ENCODE results near the gene ASB18.

DNA sequence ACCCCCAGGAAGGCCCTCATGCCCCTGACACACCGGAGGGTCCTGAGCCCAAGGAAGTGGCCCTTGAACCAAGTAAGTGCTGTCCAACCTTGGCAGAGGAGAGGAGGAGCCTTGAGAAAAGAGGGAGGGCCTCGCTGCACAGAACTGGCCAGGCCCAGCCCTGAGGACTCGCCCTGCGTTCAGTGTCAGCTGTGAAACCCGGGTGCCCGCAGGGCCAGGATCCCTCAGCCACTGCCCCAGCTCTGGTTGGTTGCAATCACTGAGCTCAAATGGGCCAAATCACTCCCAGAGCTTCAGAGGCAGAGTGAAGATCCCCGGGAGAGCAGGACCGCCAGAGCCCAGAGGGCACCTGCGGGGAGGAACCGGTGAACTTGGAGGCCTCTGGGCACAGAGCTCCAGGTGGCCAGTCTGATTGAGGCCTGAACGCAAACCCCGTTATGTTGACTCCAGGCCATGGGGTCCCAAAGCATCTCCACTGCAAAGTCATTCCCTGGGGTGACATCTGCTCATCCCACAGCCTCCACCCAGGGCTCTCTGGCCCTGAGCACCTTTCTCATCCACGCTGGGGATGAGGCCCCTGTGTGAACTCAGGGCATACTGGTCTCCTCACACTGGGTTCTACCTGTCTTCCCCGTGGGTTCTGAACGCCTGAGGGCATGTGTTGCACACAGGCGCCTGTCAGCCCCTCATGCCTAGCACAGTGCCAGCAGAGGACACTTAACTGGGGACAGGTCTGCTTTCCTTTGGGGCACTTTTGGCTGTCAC lies 107.9 kb downstream of the ASB18 start:
- TF ChIP-seq ZNF324 (tag by site-specific recombination; IDR thresholded peaks at IDR 0.05) (no peak), CTCF (tag by site-specific recombination; IDR thresholded peaks at IDR 0.05) (no peak), ZNF302 (tag by site-specific recombination; IDR thresholded peaks at IDR 0.05; ENCODE audit: low read depth) (no peak), ZBTB48 (tag by site-specific recombination; IDR thresholded peaks at IDR 0.05) (no peak), ZNF473 (tag by site-specific recombination; IDR thresholded peaks at IDR 0.05) (no peak), ZNF639 (tag by site-specific recombination; IDR thresholded peaks at IDR 0.05) (no peak), ZSCAN16 (tag by site-specific recombination; IDR thresholded peaks at IDR 0.05) (no peak), OSR2 (tag by site-specific recombination; IDR thresholded peaks at IDR 0.05) (no peak), ZNF24 (tag by site-specific recombination; IDR thresholded peaks at IDR 0.05) (no peak), SP3 (tag by site-specific recombination; IDR thresholded peaks at IDR 0.05) (no peak), PRDM1 (tag by site-specific recombination; IDR thresholded peaks at IDR 0.05) (no peak), ZNF114 (tag by site-specific recombination; IDR thresholded peaks at IDR 0.05) (no peak), ZFP37 (tag by site-specific recombination; IDR thresholded peaks at IDR 0.05) (no peak)
